ENCODE data around the gene WDR53.
"Not testable (repeated sequence)": the region's sequence is repeated elsewhere in the genome, so short reads cannot be mapped to it uniquely, and the experiment has no call there.

WDR53 gene

GRCh38 chr3:196557236-196557635, 11.1 kb downstream of the WDR53 start:
- no peak for DNase-seq

GRCh38 chr3:196555295-196555694, 13.1 kb downstream of the WDR53 start:
- DNase-seq: no peak

GRCh38 chr3:196554205-196554604, 14.1 kb downstream of the WDR53 start:
- DNase-seq: no peak

- DNase-seq: no peak
Measured at GRCh38 chr3:196553551-196553950, 14.8 kb downstream of the WDR53 start.

GRCh38 chr3:196552253-196552652, 16.1 kb downstream of the WDR53 start:
- no peak for DNase-seq

GRCh38 chr3:196550172-196550571, 18.2 kb downstream of the WDR53 start:
- not testable (repeated sequence) for DNase-seq

- DNase-seq: not testable (repeated sequence)
Measured at GRCh38 chr3:196549312-196549711, 19.0 kb downstream of the WDR53 start.

- no peak for DNase-seq
Measured at GRCh38 chr3:196547067-196547466, 21.3 kb downstream of the WDR53 start.

- no peak for DNase-seq
Measured at GRCh38 chr3:196546537-196546936, 21.8 kb downstream of the WDR53 start.

- DNase-seq: no peak
Measured at GRCh38 chr3:196544491-196544992, 23.8 kb downstream of the WDR53 start.

- DNase-seq: no peak
Measured at GRCh38 chr3:196541684-196542445, 26.5 kb downstream of the WDR53 start.

- no peak for DNase-seq
Measured at GRCh38 chr3:196537319-196537984, 30.9 kb downstream of the WDR53 start.

- DNase-seq: no peak
Measured at GRCh38 chr3:196533260-196533681, 35.1 kb downstream of the WDR53 start.

- no peak for DNase-seq
Measured at GRCh38 chr3:196531418-196531817, 36.9 kb downstream of the WDR53 start.

GRCh38 chr3:196528639-196529233, 39.6 kb downstream of the WDR53 start:
- peak; percentile 80 for DNase-seq

GRCh38 chr3:196525141-196525540, 43.2 kb downstream of the WDR53 start:
- no peak for DNase-seq

GRCh38 chr3:196524527-196524926, 43.8 kb downstream of the WDR53 start:
- DNase-seq: no peak

- no peak for DNase-seq
Measured at GRCh38 chr3:196523841-196524240, 44.5 kb downstream of the WDR53 start.

GRCh38 chr3:196521291-196521690, 47.1 kb downstream of the WDR53 start:
- DNase-seq: not testable (repeated sequence)

GRCh38 chr3:196519718-196520082, 48.7 kb downstream of the WDR53 start:
- no peak for DNase-seq

- DNase-seq: no peak
Measured at GRCh38 chr3:196518966-196519717, 49.2 kb downstream of the WDR53 start.

GRCh38 chr3:196517919-196518318, 50.4 kb downstream of the WDR53 start:
- DNase-seq: no peak

- DNase-seq: no peak
Measured at GRCh38 chr3:196517162-196517800, 51.1 kb downstream of the WDR53 start.

All from NCI-H2227 treated with DMSO at 0.1 percent for 48 hours (cell line).